K562 treated with DMSO at 1 percent for 4 hours (cell line): ENCODE results near the gene ASB5. TPM values are rescaled to one million over a fixed set of nuclear protein-coding genes. Genes with fewer than 3 reads are reported as not detected.

Source experiments
- total RNA-seq: library from RNA; unstranded; fragments of 300-600 nt; gene quantifications from 2 replicates; pipeline ENCODE4 v1.2.3, GENCODE V29; 2022; ENCODE audit not compliant: insufficient read depth

ASB5 gene, protein sequence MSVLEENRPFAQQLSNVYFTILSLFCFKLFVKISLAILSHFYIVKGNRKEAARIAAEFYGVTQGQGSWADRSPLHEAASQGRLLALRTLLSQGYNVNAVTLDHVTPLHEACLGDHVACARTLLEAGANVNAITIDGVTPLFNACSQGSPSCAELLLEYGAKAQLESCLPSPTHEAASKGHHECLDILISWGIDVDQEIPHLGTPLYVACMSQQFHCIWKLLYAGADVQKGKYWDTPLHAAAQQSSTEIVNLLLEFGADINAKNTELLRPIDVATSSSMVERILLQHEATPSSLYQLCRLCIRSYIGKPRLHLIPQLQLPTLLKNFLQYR
- not detected in 2 replicates for total RNA-seq

DNA sequence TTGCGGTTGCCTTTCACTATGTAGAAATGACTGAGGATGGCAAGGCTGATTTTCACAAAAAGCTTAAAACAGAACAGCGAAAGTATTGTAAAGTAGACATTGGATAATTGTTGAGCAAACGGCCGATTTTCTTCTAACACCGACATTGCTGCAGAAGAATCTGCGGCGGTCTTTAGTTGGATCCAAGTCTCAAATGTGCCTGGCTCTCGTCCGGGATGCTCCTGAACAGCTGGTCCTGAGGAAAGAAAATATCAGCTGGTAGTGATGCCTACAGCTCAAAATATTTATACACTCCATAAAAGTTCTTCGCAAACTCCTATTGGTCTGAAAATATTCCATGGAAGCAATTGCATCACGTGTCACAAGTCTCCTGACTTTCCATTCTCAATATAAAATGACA, at the start of gene ASB5:
Gene ASB5, minus strand, starts transcription at position 260 of the 400 bp plus-strand sequence. Its CDS starts 114 bp downstream, at position 146.

DNA sequence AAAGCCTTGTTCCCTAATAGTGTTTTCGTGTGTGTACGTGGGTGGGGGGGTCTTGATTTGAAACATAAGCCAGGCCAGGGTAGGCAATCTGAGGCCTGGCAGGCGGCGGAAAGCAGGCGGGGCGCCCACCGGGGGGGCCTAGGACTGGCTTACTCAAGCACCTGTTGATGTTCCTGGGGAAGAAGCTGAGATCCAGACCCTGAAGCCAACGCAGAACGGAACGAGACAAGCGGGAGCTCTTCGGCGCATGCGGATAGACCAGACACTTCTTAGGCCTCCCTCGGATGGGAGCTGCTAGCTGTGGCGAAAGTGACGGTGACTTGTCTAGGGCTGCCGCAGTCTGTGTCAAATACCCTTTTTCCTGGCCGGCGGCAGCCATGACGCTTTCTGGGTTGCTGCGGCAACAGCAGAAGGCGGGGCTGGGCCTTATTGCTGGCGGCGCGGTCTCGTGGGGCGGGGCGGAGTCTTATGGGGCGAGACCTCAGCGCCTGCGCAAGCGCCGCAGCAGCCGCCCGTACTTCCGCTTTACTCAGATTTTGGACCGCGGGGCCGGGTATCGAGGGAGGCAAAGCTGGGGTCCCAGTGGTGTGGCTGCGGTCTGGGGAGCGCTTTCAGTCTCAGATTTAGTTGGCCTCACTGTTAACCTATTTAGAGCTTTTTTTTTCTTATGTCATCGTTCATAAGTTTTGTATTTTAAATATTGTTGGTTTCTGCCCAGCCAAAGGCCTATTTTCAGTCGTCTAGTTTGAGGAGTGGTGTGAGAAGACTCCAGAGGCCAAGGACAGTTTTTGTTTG, 73.6 kb downstream of the ASB5 start, which contains the start of gene SPATA4:
Gene SPATA4, minus strand, starts transcription at position 402 of the 795 bp plus-strand sequence. Its CDS starts 23 bp downstream, at position 379.

Other genes with a start within 250 kb of the ASB5 start
- gene WDR17, start 203.4 kb downstream of the ASB5 start, total RNA-seq = not detected in 2 replicates
- not detected in 2 replicates for gene SPATA4, start 73.6 kb downstream of the ASB5 start, total RNA-seq
- gene SPCS3, start 50.7 kb upstream of the ASB5 start, total RNA-seq = 64.6 and 69.8 TPM in 2 replicates